HG03103 (cell line): ENCODE data around the gene GP9.

ENCODE experiments used
- ATAC-seq: cut with Tn5 transposase; IDR thresholded peaks from one replicate; pipeline ENCODE4 v1.9.1; 2021; ENCODE audit warnings: low read depth; ENCODE audit not compliant: unreplicated experiment

Gene GP9

DNA sequence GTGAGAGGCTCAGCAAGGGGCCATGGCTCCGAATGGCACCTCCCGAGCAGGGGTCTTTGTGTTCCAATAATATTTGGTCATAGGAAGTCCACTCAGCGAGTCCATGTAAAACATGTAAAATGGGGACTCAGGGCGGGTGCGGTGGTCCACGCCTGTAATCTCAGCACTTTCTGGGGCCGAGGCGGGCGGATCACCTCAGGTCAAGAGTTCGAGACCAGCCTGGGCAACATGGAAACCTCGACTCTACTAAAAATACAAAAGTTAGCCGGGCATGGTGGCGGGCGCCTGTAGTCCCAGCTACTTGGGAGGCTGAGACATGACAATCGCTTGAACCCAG is 33.1 kb upstream of the GP9 start:
- ATAC-seq = no peak

GRCh38 chr3:129028866-129029265 is 31.7 kb upstream of the GP9 start:
- ATAC-seq = no peak

GRCh38 chr3:129030611-129031010 is 30.0 kb upstream of the GP9 start:
- ATAC-seq = no peak

GRCh38 chr3:129031476-129032215 is 28.9 kb upstream of the GP9 start:
- ATAC-seq = no peak

- no peak for ATAC-seq
These were observed 27.9 kb upstream of the GP9 start for GRCh38 chr3:129032716-129033115.

- no peak for ATAC-seq
These were observed 27.4 kb upstream of the GP9 start for GRCh38 chr3:129033151-129033550.

- ATAC-seq = no peak
These were observed 26.8 kb upstream of the GP9 start for GRCh38 chr3:129033633-129034321.

GRCh38 chr3:129034642-129035041 is 25.9 kb upstream of the GP9 start:
- no peak for ATAC-seq

- no peak for ATAC-seq
These were observed 25.0 kb upstream of the GP9 start for GRCh38 chr3:129035360-129036221.

- no peak for ATAC-seq
These were observed 24.1 kb upstream of the GP9 start for GRCh38 chr3:129036222-129037092.

DNA sequence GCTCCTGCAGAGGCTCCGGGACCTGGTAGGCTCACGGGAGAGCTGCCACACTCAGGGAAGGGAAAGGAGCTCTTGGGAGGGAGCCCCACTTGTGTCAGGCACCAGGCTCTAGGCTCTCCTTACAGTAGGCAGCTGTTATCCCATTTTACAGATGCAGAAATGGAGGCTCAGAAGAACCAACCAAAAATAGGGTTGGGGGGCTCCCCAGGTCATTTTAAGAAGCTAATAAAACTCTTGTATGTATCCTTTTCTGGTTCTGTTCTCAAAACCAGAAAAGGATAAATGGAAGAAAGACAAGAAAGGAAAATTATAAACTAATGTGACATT is 23.5 kb upstream of the GP9 start:
- no peak for ATAC-seq

DNA sequence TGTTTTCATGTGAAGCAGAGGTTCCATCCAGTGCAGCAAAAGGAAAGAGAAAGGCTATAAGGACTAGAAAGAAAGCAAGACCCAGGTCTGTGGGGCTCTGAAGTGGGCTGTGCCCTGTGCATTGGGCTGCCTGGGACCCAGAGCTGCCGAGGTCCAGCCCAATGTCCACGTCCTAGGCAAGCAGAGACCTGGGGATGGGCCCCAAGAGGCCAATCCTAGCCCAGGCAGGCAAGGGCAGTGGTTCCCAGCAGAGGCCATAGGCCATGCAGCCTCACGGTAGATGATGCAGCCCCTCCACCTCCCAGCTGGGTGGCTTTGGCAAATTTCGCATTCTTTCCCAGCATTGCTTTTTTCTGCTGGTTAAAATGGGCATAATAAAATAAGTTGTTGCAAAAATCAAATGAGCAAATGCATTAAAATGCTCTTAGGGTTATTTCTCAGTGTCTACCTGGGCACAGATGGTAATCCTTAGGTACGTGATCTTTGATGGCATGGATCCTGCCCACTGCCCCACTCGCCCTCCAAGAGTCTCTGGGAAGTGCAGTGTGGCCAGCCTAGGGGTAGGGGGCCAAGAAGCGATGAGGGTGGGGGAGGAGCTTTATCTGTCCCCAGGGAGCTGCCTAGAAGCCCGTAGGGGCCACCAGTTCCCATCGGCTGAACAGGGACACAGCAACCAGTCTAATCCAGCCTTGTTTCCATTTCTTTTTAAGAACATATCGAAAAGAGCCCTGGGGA is 22.3 kb upstream of the GP9 start:
- ATAC-seq = no peak

DNA sequence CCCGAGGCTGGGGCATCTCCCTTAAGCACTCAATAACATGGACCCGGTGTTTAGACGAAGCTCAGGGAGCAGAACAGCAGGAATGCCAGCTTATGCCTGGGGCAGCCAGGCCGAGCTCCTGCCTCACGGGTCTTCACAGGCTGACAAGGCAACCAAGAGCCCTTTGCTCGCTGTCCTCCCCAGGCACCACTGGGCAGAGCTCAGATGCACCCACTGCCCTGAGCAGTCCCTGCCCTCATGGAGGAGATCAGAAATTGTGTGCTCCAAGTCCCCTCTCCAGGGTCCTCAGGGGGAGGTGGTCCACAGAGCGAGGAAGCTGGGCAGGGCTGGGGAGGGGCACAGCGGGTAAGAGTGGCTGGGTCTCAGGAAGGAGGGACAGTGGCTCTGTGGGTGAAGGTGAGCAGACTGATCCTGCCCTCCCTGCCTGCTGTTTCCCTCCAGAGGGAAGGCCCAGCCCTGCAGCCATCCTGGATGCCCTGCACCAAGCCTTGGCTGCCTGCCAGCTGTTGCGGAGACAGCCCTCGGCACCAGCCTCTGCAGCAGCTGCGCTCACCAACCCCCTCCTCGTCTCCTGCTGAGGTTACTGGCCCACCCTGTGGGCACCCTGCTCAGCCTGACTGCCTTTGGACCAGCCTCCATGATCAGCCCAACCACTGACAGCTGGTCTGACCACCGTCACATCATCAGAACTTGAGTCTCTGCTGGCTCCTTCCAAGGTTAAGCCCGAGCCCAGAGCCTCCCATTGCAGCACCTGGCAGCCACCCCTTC is 21.1 kb upstream of the GP9 start:
- no peak for ATAC-seq

DNA sequence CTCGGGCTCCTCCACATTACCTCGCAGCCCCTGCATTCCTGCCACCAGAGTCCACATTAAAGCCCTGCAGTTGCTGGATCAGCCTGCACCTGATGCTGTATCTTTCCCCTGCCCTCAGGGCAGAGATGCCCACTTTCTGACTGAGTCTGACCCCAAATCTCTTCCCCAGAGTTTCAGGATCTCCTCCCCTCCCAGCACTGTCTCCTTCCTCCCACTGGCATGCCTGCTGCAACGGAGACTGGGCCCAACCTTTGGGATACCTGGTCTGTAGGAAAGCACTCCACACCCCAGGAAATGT is 20.6 kb upstream of the GP9 start:
- ATAC-seq = no peak

DNA sequence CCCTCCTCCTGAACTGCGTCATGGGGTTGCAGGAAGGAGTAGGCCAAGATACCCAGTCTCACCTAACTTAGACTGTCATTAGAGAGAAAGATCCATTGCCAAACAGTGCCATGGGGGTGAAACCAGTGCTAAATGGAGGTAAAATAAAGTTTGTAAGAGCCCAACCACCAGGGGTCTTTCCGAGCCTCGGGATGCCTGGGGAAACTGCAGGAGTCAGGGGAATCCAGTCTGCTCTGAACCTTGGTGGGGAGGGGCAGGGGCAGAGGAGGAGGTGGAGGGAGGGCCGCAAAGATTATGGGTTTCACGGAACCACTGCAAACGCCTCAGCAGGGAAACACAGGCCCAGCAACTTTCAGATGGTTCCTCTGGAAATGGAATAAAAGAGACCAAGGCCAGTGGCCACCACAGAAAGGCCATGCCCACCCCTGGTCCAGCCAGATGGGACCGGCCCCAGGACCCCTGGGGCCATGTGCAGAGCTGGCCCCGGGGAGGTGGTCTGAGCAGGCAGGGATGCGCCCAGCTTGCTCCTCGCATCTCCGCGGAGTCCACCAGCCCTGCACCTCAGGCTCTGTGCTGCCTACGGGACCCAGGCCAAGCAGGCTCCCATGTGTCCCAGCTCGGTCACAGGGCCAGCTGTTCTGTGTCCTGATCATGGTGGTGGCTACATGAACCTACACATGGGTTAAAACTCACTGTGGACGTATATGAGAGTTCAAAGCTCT is 19.8 kb upstream of the GP9 start:
- no peak for ATAC-seq

GRCh38 chr3:129045675-129046036 is 14.9 kb upstream of the GP9 start:
- ATAC-seq = no peak

- ATAC-seq = no peak
These were observed 14.4 kb upstream of the GP9 start for GRCh38 chr3:129046037-129046731.
